Vagina (tissue), 2 donors: ENCODE results near the gene PLSCR3. TPM values are rescaled to one million over a fixed set of nuclear protein-coding genes. Genes with fewer than 3 reads are reported as not detected.

Source experiments
- DNase-seq, 2 donors: peaks; one replicate each; pipeline ENCODE4 v3.0.0-alpha.2; 2017; ENCODE audit errors: extremely low spot score in 2 of 2
- H3K27ac ChIP-seq: fragments of 200-600 bp; sonication (generic); one replicate; pipeline ENCODE4 v1.5.1; 2019
- H3K27me3 ChIP-seq: fragments of 200-600 bp; sonication (generic); one replicate; pipeline ENCODE4 v1.5.1; 2019
- H3K36me3 ChIP-seq, 2 donors: fragments of 200-600 bp; sonication (generic); one replicate each; pipeline ENCODE4 v1.5.1; 2017 to 2019
- H3K4me1 ChIP-seq: fragments of 200-600 bp; sonication (generic); one replicate; pipeline ENCODE4 v1.5.1; 2019
- H3K4me3 ChIP-seq, 2 donors: fragments of 200-600 bp; sonication (generic); 1 replicate in 1 of 2; 2 replicates in 1 of 2; pipeline ENCODE4 v1.5.1; 2016 to 2019
- H3K9me3 ChIP-seq: fragments of 200-600 bp; sonication (generic); one replicate; pipeline ENCODE4 v1.5.1; 2019
- POLR2A ChIP-seq, 2 donors: fragments of 450-650 bp; IDR thresholded peaks; one replicate each; pipeline ENCODE4 v1.6.1; 2017; ENCODE audit warnings: antibody characterized with exemption in 2 of 2, mild to moderate bottlenecking in 2 of 2, moderate library complexity in 2 of 2
- POLR2AphosphoS5 ChIP-seq, 2 donors: sonication (generic); formaldehyde crosslinking; IDR thresholded peaks; one replicate each; pipeline ENCODE4 v1.9.0; 2017; ENCODE audit warnings: antibody characterized with exemption in 2 of 2, mild to moderate bottlenecking in 2 of 2, low read depth in 1 of 2; ENCODE audit not compliant: insufficient read depth in 1 of 2
- intact Hi-C: fragments of 100-400 bp; cut with DNase I; formaldehyde crosslinking; loops from one replicate; pipeline ENCODE4 v1.15.1; 2023
- total RNA-seq: library from RNA; depleted of rRNA; stranded (reverse); fragments of >200 nt; gene quantifications from one replicate; pipeline ENCODE4 v1.2.3, GENCODE V29; 2016
- TF ChIP-seq, protein P1 (sequence below), 3 experiments: fragments of 450-650 bp in 2 of 3; fragments of 200-600 bp in 1 of 3; sonication (generic) in 1 of 3; IDR thresholded peaks; one replicate each; pipeline ENCODE4 v1.5.1; 2017 to 2019; ENCODE audit warnings: antibody characterized with exemption in 3 of 3, mild to moderate bottlenecking in 2 of 3, moderate library complexity in 2 of 3

Gene PLSCR3
- total RNA-seq, 1 donor from 2014 or later = 37.1 TPM

DNA sequence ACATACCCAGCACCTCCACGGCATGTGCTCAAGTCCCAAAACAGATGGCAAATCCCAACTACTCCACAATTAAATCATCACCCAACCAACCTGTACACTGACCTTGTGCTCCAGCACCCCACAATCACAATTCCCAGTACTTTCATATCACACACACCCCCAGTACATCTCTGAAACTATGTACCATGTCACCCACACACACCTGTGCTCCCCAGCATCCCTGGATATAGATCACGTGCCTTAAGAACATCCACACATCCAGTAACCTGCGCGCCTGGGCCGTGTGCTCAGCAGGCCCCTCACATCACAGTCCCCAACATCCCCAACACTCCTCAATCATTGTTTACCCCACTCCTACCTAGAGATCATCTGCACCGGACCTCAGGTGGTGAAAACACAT, 15.4 kb upstream of the PLSCR3 start:
- intact Hi-C loops = loop anchor here (5.0 kb wide), 1 partner anchor 57 kb away; the partner anchor contains the start of gene KCTD11
- no peak for DNase-seq
- Histone ChIP-seq H3K36me3 (peaks cover 0 to 18% of the 10 kb centered on the region in 2 donors), H3K4me1 (peaks cover 33% of the 10 kb centered on the region), H3K27ac (no peak overlapping the region), H3K9me3 (no peaks in the 10 kb centered on the region), H3K27me3 (no peaks in the 10 kb centered on the region), H3K4me3 (no peak overlapping the region)
- TF ChIP-seq POLR2A (IDR thresholded peaks at IDR 0.05) (no peak), POLR2AphosphoS5 (IDR thresholded peaks at IDR 0.05; ENCODE audit: insufficient read depth in 1 of 2, low read depth in 1 of 2) (no peak)
- TF ChIP-seq, protein P1, sequence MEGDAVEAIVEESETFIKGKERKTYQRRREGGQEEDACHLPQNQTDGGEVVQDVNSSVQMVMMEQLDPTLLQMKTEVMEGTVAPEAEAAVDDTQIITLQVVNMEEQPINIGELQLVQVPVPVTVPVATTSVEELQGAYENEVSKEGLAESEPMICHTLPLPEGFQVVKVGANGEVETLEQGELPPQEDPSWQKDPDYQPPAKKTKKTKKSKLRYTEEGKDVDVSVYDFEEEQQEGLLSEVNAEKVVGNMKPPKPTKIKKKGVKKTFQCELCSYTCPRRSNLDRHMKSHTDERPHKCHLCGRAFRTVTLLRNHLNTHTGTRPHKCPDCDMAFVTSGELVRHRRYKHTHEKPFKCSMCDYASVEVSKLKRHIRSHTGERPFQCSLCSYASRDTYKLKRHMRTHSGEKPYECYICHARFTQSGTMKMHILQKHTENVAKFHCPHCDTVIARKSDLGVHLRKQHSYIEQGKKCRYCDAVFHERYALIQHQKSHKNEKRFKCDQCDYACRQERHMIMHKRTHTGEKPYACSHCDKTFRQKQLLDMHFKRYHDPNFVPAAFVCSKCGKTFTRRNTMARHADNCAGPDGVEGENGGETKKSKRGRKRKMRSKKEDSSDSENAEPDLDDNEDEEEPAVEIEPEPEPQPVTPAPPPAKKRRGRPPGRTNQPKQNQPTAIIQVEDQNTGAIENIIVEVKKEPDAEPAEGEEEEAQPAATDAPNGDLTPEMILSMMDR (IDR thresholded peaks at IDR 0.05) = no peak

DNA sequence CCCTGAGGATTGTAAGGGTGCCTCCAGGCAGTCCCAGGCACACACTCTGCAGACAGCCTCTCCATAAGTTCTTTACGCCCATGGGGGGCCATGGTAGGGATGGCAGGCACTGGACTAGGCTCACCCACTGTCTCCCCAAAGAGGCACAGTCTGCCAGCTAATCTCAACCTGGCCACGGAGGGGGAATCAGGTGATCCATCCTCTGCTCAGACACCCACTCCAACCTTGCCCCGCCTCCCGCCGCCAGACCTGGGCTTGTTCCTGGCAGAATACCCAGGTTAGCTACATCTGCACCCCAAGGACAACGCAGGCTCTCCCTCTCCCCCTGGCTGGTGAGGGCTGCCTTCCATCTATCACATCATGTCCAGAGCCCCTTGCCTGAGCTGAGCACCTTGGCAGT, 14.5 kb upstream of the PLSCR3 start:
- Histone ChIP-seq H3K9me3 (no peaks in the 10 kb centered on the region), H3K27me3 (no peaks in the 10 kb centered on the region), H3K4me1 (peaks cover 33% of the 10 kb centered on the region), H3K27ac (no peak overlapping the region), H3K4me3 (no peak overlapping the region), H3K36me3 (peaks cover 0 to 16% of the 10 kb centered on the region in 2 donors)
- TF ChIP-seq, protein P1 (IDR thresholded peaks at IDR 0.05) = no peak
- no peak for TF ChIP-seq POLR2AphosphoS5 (IDR thresholded peaks at IDR 0.05; ENCODE audit: insufficient read depth in 1 of 2, low read depth in 1 of 2)
- no peak for TF ChIP-seq POLR2A (IDR thresholded peaks at IDR 0.05)
- intact Hi-C loops = loop anchor here (5.0 kb wide), 1 partner anchor 57 kb away; the partner anchor contains the start of gene KCTD11
- DNase-seq = no peak

DNA sequence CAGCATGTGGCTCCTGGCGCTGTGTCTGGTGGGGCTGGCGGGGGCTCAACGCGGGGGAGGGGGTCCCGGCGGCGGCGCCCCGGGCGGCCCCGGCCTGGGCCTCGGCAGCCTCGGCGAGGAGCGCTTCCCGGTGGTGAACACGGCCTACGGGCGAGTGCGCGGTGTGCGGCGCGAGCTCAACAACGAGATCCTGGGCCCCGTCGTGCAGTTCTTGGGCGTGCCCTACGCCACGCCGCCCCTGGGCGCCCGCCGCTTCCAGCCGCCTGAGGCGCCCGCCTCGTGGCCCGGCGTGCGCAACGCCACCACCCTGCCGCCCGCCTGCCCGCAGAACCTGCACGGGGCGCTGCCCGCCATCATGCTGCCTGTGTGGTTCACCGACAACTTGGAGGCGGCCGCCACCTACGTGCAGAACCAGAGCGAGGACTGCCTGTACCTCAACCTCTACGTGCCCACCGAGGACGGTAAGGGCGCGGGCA, 14.0 kb upstream of the PLSCR3 start:
- no peaks in the 10 kb centered on the region for H3K27me3 ChIP-seq
- H3K36me3 ChIP-seq = peaks cover 0 to 16% of the 10 kb centered on the region in 2 donors
- H3K9me3 ChIP-seq = no peaks in the 10 kb centered on the region
- TF ChIP-seq POLR2A (IDR thresholded peaks at IDR 0.05) (no peak), POLR2AphosphoS5 (IDR thresholded peaks at IDR 0.05; ENCODE audit: insufficient read depth in 1 of 2, low read depth in 1 of 2) (no peak)
- TF ChIP-seq, protein P1 (IDR thresholded peaks at IDR 0.05) = no peak
- DNase-seq = no peak
- peaks cover 29% of the 10 kb centered on the region for H3K4me1 ChIP-seq
- H3K27ac ChIP-seq = no peak overlapping the region
- H3K4me3 ChIP-seq = no peak overlapping the region
- intact Hi-C loops = loop anchor here (5.0 kb wide), 1 partner anchor 56 kb away; the partner anchor contains the start of gene KCTD11

DNA sequence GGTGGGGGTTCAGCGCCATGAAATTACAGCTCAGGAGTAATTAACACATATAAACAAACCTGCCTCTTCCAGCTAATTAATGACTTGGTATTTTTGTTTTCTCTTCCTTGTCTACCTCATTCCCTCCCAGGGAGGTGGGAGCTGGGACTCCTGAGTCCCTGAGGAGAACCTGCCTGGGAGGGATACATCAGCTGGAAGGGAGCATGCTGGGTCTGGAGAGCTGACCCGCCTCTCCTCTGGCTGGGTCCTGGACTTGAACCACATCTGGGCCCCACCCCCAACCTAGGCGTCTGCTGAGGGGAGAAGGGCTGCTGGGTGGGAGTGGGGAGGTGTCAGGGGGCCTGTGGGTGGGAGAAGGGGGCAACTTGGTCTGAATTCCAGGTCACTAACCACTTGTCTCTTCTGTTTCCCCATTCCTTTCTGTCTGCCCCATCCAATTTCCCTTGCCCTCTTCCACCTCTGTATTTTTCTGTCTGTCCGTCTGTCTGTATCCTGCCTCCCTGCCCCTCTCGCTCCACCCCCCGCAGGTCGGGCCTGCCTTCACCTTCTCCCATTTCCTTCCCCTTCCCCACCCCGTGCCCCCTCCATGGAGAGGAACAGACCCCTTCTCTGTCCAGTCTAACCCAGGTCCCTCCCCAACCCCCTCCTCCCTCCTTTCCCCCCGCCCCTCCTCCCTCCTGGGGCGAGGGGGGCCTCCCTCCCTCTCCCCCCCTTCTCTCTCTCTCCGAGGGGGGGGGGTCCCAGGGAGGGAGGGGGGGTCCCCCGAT, 13.3 kb upstream of the PLSCR3 start, which contains the start of gene NLGN2:
Gene NLGN2 (plus strand): TSS at position 361 of the 767 bp plus-strand sequence. CDS start 411 bp downstream, outside the sequence.
- Histone ChIP-seq H3K36me3 (peaks cover 0 to 16% of the 10 kb centered on the region in 2 donors), H3K9me3 (no peaks in the 10 kb centered on the region), H3K27ac (no peak within 1 kb of the TSS), H3K27me3 (no peaks in the 10 kb centered on the region), H3K4me3 (no peak within 1 kb of the TSS), H3K4me1 (peaks cover 30% of the 10 kb centered on the region)
- no peak for TF ChIP-seq POLR2A (IDR thresholded peaks at IDR 0.05)
- TF ChIP-seq POLR2AphosphoS5 (IDR thresholded peaks at IDR 0.05; ENCODE audit: insufficient read depth in 1 of 2, low read depth in 1 of 2) = no peak
- TF ChIP-seq, protein P1 (IDR thresholded peaks at IDR 0.05) = no peak
- intact Hi-C loops = loop anchor here (5.0 kb wide), 1 partner anchor 55 kb away; the partner anchor contains the start of gene KCTD11
- no peak for DNase-seq
